Epithelial cell of proximal tubule (primary cell): ENCODE data around the gene USP12. TPM values are rescaled to one million over a fixed set of nuclear protein-coding genes. Genes with fewer than 3 reads are reported as not detected.

Experiments
- DNase-seq: peaks from one replicate; pipeline ENCODE4 v3.0.0-alpha.2; 2011; ENCODE audit warnings: low read depth
- H3K4me3 ChIP-seq: 2 replicates; pipeline ENCODE4 v1.5.1; 2011; ENCODE audit warnings: low read depth, mild to moderate bottlenecking, low read length
- total RNA-seq: library from RNA; depleted of rRNA; stranded (reverse); fragments of >200 nt; gene quantifications from 2 replicates; pipeline ENCODE4 v1.2.3, GENCODE V29; 2015
- TF ChIP-seq, protein P1 (sequence below): conservative IDR thresholded peaks from 2 replicates; pipeline ENCODE4 v1.5.1; 2012; ENCODE audit warnings: low read depth, mild to moderate bottlenecking, low read length

Gene USP12
- total RNA-seq, 1 donor from 2014 or later, result 14.1 TPM

DNA sequence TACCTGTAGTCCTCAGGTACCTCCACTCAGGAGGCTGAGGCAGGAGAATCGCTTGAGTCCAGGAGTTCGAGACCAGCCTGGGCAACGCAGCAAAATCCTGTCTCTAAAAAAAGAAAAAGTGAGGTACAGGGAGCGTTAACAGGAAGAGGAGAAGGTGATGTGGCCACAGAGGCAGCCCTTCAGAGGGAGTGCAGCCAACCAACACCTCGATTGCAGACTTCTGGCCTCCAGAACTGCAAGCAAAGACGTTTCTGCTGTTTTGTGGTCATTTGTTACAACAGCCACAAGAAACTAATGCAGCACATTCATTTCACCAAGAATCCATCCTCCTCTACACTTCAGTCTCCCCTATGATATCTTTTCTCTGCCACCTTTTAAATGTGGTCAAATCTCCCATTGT lies 145.2 kb downstream of the USP12 start:
- no peak for DNase-seq
- TF ChIP-seq, protein P1, sequence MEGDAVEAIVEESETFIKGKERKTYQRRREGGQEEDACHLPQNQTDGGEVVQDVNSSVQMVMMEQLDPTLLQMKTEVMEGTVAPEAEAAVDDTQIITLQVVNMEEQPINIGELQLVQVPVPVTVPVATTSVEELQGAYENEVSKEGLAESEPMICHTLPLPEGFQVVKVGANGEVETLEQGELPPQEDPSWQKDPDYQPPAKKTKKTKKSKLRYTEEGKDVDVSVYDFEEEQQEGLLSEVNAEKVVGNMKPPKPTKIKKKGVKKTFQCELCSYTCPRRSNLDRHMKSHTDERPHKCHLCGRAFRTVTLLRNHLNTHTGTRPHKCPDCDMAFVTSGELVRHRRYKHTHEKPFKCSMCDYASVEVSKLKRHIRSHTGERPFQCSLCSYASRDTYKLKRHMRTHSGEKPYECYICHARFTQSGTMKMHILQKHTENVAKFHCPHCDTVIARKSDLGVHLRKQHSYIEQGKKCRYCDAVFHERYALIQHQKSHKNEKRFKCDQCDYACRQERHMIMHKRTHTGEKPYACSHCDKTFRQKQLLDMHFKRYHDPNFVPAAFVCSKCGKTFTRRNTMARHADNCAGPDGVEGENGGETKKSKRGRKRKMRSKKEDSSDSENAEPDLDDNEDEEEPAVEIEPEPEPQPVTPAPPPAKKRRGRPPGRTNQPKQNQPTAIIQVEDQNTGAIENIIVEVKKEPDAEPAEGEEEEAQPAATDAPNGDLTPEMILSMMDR, result no peak
- no peak overlapping the region for H3K4me3 ChIP-seq

DNA sequence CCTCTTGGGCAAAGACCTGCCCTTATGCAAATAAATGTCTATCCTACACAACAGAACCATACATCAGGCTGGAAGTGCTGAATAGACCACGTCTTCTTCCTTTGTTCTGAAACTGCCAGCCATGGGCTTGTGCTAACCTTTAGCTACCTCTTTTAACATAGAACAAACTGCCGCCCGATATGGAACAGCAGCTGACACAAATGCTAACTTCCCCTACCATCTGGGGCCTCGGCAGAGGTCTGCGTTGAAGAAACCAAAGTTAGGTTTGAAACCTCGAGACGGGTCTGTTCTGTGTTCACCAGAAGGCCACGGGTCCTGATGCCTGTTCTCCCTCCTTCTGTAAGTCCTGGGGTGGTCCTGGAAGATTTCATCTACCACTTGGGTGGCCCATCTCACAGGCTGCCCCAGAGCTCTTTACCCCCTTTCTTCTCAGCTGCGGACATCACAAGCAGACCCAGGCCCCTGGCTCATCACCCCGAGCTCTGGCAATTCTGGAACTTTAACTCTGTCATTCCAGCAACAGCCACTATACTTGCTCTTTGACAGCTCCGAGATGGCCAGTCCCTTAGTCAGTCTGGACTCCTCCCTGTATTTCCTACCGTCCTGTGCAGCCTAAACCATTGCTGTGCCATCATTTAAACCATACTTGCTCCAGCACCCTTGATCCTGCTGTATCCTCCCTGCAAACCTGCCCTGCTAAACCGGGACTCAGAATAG lies 146.7 kb downstream of the USP12 start:
- no peak overlapping the region for H3K4me3 ChIP-seq
- TF ChIP-seq, protein P1, result no peak
- no peak for DNase-seq

DNA sequence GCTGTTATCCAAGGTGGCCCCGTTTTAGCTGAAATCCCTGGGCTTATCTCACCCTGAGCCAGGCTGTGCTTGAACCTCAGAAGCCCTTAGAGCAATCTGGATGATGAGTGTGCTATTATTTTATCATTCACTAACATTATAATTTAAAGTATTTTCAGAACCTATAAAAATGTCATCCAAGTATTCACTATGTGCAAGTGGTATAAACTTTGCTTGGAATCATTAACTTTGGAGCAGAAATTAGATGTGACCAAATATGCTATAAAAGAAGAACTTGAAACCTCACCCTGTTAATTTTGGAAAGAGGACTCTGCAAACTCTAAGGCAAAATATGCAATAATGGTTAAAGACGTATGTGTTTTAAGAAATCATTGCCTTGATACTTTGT lies 147.5 kb downstream of the USP12 start:
- TF ChIP-seq, protein P1, result no peak
- DNase-seq, result no peak
- H3K4me3 ChIP-seq, result no peak overlapping the region

DNA sequence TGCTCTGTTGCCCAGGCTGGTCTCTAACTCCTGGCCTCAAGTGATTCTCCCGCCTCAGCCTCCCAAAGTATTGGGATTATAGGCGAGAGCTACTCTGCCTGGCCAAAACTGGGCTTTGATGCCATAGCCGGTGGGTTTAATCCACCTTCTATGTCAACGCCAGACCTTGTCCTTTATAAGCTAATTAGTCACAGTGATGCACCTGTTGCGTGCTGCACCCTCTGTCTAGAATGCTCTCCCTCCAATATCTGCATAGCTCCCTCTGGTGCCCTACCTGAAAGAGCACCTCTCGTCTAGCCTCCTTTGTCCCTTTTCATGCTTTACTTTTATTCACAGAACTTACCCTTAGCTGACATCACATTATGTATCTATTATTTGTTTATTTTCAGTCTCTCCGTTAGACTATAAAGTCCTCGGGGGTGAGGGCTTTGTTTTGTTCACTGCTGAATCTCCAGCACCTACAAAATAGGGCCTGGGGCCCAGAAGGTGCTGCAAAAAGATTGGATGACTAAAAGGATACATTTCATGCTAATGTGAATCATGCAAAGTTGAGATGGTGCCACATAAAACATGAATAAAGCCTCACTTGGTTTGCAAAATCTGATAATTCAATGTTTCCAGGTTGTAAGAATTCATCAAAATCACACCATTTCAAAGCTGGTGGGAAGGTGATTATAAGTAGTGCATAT lies 148.1 kb downstream of the USP12 start:
- H3K4me3 ChIP-seq, result no peak overlapping the region
- DNase-seq, result no peak
- TF ChIP-seq, protein P1, result no peak

DNA sequence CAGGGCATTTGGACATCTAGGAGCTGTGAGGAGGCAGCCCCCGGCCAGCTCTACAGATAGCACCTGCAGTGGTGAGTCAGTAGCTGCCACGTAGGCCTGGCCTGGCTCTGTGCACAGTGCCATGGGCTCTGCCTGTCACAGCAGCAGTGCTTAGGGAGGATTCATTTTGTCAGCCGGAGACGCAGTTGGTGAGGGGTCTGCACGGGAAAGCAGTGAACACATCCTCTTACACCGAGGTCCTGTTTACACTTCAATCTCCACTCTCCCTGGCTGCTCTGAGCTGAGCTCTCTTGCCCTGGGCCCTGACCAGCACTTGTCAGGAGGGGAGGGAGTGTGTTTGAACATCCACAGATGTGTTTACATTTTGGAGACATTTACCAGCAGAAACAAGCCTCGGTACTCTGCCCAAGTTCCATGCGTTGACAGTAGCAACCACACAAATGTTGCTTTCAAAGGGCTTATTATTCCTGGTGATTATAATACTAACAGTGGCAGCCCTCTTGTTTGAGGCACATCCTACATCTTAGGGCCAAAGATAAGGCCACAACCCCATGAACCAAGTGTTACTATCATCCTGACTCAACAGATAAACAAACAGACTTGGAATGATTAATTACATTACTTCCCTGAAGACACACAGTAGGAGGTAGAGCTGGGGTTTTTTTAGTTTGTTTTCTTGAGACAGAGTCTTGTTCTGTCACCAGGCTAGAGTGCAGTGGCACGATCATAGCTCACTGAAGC lies 148.9 kb downstream of the USP12 start:
- no peak for DNase-seq
- TF ChIP-seq, protein P1, result no peak
- H3K4me3 ChIP-seq, result no peak overlapping the region

DNA sequence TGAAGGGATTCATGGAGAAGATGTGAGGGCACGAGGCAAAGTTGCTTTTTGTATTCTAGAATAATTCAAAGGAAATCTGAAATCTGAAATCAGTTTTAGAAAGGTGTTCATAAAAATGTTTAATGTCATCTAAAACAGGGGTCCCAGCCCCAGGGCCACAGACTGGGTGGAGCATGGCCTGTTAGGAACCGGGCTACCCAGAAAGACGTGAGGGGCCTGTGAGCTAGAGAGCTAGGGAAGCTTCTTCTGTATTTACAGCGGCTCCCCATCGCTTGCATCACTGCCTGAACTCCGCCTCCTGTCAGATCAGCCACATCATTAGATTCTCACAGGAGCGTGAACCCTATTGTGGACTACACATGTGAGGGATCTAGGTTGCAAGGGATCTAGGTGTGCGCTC lies 151.2 kb downstream of the USP12 start:
- no peak overlapping the region for H3K4me3 ChIP-seq
- TF ChIP-seq, protein P1, result no peak
- DNase-seq, result no peak
